Measurements from ENCODE around the gene RND1. TPM values are rescaled to one million over a fixed set of nuclear protein-coding genes. Genes with fewer than 3 reads are reported as not detected.
"Not testable (repeated sequence)": the region's sequence is repeated elsewhere in the genome, so short reads cannot be mapped to it uniquely, and the experiment has no call there.

The RND1 gene
- total RNA-seq, 4 donors from 2014 or later, result 0.88 to 22.1 TPM; not detected in 2

- no peaks in the 10 kb centered on the region for H3K27me3 ChIP-seq
- no peaks in the 10 kb centered on the region for H3K4me1 ChIP-seq
- H3K36me3 ChIP-seq, result no peaks in the 10 kb centered on the region
- H3K27ac ChIP-seq, result no peak overlapping the region
- no peaks in the 10 kb centered on the region for H3K9me3 ChIP-seq
- no peak overlapping the region for H3K4me3 ChIP-seq
- TF ChIP-seq CTCF (IDR thresholded peaks at IDR 0.05) (no peak), POLR2A (IDR thresholded peaks at IDR 0.05) (no peak)
- no peak for DNase-seq
- intact Hi-C loops (cut with DNase I; ENCODE audit: low total_unique reads), result no loop called here
Observed at GRCh38 chr12:48859607-48860006, 6.1 kb downstream of the RND1 start.

- TF ChIP-seq CTCF (IDR thresholded peaks at IDR 0.05), result no peak
- TF ChIP-seq POLR2A (IDR thresholded peaks at IDR 0.05), result no peak
- DNase-seq, result no peak
- Histone ChIP-seq H3K36me3 (no peaks in the 10 kb centered on the region), H3K4me1 (no peaks in the 10 kb centered on the region), H3K4me3 (no peak overlapping the region), H3K27ac (no peak overlapping the region), H3K27me3 (no peaks in the 10 kb centered on the region), H3K9me3 (no peaks in the 10 kb centered on the region)
- intact Hi-C loops (cut with DNase I; ENCODE audit: low total_unique reads), result no loop called here
Observed at GRCh38 chr12:48858043-48858442, 7.6 kb downstream of the RND1 start.

GRCh38 chr12:48857278-48857994, 8.2 kb downstream of the RND1 start:
- H3K27ac ChIP-seq, result no peak overlapping the region
- H3K4me3 ChIP-seq, result no peak overlapping the region
- no peak for DNase-seq
- H3K9me3 ChIP-seq, result no peaks in the 10 kb centered on the region
- H3K36me3 ChIP-seq, result no peaks in the 10 kb centered on the region
- no peaks in the 10 kb centered on the region for H3K4me1 ChIP-seq
- intact Hi-C loops (cut with DNase I; ENCODE audit: low total_unique reads), result no loop called here
- no peak for TF ChIP-seq POLR2A (IDR thresholded peaks at IDR 0.05)
- TF ChIP-seq CTCF (IDR thresholded peaks at IDR 0.05), result no peak
- H3K27me3 ChIP-seq, result no peaks in the 10 kb centered on the region

GRCh38 chr12:48856379-48856778, 9.3 kb downstream of the RND1 start:
- intact Hi-C loops (cut with DNase I; ENCODE audit: low total_unique reads), result no loop called here
- H3K27ac ChIP-seq, result no peak overlapping the region
- H3K36me3 ChIP-seq, result no peaks in the 10 kb centered on the region
- no peaks in the 10 kb centered on the region for H3K9me3 ChIP-seq
- H3K27me3 ChIP-seq, result no peaks in the 10 kb centered on the region
- H3K4me3 ChIP-seq, result no peak overlapping the region
- H3K4me1 ChIP-seq, result no peaks in the 10 kb centered on the region
- TF ChIP-seq CTCF (IDR thresholded peaks at IDR 0.05), result no peak
- TF ChIP-seq POLR2A (IDR thresholded peaks at IDR 0.05), result no peak
- DNase-seq, result no peak

- H3K4me1 ChIP-seq; H3K9me3 ChIP-seq; H3K4me3 ChIP-seq; intact Hi-C loops (cut with DNase I; ENCODE audit: low total_unique reads); H3K36me3 ChIP-seq; DNase-seq; H3K27ac ChIP-seq; H3K27me3 ChIP-seq: not testable (repeated sequence)
Observed at GRCh38 chr12:48854932-48855331, 10.7 kb downstream of the RND1 start.

GRCh38 chr12:48854488-48854887, 11.2 kb downstream of the RND1 start:
- no peak for DNase-seq
- Histone ChIP-seq H3K36me3 (no peaks in the 10 kb centered on the region), H3K4me3 (no peak overlapping the region), H3K27me3 (no peaks in the 10 kb centered on the region), H3K27ac (no peak overlapping the region), H3K4me1 (peaks cover 0 to 3% of the 10 kb centered on the region in 2 donors), H3K9me3 (no peaks in the 10 kb centered on the region)
- TF ChIP-seq POLR2A (IDR thresholded peaks at IDR 0.05) (no peak), CTCF (IDR thresholded peaks at IDR 0.05) (no peak)
- intact Hi-C loops (cut with DNase I; ENCODE audit: low total_unique reads), result no loop called here
